GM18498 (cell line): ENCODE measurements around the gene SMYD3.

Source experiments
- ATAC-seq: cut with Tn5 transposase; IDR thresholded peaks from one replicate; pipeline ENCODE4 v1.9.1; 2021; ENCODE audit warnings: mild to moderate bottlenecking, moderate library complexity; ENCODE audit not compliant: unreplicated experiment

SMYD3 gene

DNA sequence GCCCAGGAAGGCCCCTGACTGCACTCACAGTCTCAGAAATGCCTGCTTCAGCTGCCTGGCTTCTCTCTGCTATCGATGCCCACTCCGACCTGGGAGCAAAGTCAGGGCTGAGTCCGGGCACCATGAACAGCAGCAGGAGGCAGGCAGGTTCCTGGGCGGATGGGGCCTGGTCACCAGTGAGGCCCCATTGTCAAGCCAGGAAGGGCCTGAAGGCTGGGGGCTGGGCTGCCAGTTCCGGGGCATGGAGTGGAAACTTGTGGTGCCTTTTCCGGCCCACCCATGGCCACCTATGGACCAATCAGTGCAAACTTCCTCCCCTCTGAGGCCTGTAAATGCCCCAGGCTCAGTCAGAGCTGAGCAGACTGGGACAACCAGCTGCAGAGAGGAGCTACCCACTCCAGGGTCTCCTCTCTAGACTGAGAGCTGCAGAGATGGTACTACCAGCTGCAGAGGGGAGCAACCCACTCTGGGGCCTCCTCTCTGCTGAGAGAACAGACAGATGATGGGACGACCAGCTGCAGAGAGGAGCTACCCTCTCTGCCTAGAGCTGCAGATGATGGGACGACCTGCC lies 286.5 kb downstream of the SMYD3 start:
- ATAC-seq = no peak

DNA sequence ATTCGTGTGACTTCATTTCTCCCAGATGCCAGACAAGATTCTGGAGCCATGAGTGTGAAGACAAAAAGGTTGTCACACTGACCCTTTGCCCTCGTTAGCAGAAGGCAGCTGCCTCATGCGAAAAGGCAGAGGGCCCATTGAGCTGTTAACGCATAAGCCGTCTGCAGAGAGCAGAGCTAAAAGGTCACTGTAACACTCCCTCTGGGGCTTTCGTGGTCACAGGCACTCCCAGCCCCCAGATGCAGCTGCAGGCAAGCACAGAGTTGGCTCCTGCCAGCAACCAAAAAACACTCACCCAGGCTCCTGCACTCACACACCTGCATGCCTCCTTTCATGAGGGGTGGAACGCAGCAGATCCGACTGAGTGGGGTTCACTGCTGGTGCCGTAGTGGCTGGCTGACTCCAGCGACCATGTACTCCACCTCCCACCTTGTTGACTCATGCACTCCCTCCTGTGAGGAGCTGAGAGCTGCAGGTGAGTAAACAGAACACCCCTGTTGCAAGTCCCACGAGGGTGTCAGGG lies 287.5 kb downstream of the SMYD3 start:
- ATAC-seq = peak; percentile 28

DNA sequence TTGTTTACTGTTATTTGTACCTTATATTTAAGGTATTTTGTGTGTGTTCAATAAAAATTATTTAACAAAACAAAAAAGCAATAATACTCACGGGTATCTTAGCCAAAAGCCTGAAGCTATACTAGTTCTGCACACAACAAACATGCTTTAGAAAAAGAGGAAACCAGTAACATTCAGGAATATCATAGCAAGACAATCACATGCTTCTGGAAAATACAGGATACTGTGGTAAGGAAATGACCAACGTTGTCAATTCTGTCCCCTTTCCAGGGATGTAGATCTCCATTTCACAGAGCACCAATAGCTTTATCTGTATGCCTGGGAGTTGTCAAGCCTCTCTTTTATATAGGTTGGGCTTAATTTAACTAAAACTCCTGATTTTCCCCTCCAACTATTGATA lies 288.4 kb downstream of the SMYD3 start:
- ATAC-seq = no peak

DNA sequence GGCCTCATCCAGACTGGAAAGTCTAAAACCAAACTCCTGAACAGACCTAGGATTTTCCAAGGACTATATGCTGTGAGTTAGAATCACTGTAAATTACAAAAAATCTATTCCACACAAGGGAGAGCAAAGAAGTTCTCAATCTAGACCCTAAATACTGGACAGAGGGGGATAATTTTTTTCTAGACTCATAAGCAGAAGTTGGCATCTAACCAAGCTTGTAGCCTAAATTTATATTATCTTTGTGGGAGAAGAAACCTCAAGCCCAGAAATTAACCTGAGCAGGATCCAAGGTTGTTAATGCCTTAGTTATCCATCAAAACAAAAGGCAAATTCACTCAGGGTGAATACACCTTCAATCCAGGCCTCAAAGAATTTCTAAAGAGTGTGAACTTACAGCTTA lies 290.2 kb downstream of the SMYD3 start:
- no peak for ATAC-seq

DNA sequence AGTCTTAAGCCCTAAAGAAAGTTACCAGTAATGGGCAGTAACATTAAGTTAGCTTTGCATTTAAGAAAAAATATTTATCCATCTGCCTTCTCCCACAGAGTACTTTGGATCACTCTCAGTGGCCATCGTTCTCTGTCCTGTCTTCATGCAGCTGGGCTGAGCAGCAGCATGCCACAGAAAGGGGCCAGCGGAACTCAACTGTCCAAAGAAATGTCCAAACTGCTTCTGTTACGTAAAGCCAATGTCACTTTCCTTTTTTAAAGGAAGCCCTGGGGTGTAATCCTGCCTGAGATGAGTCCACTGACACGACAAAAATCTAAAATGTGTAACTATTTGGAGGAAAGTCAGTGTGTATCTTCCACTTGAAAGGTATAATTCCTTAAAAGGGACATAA lies 291.6 kb downstream of the SMYD3 start:
- ATAC-seq = no peak

DNA sequence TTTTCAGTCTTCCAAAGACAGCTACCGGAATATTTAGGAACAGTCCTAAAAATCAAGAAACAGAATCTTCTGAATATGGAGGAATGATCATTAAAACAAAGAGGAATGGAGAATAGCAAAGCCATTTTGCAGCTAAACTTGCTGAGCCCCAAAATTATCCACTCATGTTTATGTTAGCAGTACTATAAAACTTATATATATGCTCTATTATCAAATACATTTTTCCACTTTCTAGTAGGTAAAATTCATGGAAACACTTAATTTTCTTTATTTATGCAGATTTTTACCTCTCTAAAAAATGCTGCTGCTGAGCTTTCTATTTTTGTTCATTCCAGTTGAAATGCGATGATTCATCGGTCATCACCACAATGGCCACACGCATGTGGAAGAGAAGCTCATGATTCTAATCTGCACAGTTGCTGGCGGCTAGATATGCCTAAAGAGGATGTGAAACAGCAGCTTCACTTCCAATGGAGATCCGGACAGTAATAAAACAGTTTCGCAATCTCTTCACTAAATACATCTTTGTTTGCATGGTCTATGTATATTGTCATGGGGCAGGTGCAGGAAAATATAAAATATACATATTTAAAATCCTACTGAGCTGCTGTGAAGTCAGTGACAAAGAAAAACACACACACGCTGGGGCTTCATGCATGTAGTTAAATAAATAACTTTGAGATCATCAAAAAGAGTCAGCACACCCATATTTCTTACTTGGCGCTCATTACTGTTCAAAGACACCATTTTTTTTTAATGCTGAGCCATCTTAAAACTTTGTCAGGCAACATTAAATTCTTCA lies 292.2 kb downstream of the SMYD3 start:
- ATAC-seq = peak; percentile 99

DNA sequence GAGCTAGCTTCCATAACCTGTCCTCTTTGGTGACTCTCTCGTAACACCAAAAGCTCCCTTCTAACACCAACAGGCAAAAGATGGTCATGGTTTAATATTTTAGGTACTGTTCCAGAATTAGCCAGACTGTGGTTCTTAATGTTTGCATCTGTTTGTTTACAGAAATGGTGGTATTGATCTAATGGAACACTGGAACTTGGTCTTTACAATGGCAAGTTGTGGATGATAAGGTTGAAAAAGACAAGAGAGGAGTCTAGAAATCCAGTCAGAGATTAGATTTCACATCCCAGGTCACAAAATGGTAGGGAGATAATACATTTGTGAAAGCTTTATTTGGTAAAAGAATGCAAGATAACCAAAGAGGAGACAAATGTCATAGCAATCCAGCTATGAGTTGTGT lies 293.1 kb downstream of the SMYD3 start:
- ATAC-seq = no peak

DNA sequence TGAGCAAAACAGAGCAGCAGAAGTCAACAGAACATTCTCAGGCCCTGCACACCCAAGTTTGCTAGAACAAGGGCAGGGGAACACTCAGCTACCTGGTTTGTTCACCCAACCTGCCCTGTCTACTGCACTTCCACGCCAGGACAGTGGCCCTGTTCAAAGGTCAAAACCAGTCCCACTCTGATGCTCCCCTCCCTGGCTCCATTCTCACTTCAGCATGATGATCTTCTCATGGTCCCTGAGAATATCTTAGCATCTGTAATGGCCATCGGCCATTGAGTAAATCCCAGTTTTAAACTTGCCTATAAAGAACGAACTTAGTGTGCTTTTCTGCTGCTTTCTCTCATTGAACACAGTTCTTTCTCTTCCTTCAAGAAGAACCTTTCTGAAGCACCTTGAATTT lies 293.6 kb downstream of the SMYD3 start:
- no peak for ATAC-seq

DNA sequence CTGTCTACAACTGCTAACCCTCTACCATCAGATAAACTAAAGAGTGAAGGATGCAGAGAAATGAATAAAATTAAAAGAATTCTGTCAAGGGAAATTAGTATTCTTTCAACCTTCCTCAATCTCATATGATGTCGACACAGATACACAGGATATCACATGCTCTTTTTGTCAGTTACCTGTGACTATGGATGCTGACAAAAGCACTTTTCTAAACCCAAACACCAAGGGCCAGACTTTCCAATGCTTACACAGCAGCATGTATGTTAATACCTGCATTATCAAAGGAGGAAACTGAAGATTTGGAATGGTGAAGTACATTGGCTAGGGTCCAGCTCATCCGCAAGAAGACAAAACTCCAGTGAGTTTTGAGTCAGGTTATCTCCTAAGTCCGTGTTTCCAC lies 294.0 kb downstream of the SMYD3 start:
- no peak for ATAC-seq

DNA sequence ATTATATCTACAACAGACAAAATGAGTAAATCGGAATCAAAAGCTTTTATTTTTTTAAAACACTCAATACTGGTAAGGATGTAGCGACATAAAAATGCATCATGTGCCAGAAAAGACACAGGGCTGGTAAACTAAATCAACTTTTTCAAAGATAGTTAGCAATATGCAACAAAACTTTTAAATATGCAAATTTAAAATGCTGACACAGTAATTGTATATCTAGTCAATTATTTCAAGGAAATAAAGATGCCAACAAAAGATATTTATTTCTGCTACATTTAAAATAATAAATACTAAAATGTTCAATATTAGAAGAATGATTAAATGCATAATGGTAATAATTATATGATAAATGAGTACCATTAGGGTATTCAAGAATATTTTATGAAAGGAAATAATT lies 295.1 kb downstream of the SMYD3 start:
- no peak for ATAC-seq

DNA sequence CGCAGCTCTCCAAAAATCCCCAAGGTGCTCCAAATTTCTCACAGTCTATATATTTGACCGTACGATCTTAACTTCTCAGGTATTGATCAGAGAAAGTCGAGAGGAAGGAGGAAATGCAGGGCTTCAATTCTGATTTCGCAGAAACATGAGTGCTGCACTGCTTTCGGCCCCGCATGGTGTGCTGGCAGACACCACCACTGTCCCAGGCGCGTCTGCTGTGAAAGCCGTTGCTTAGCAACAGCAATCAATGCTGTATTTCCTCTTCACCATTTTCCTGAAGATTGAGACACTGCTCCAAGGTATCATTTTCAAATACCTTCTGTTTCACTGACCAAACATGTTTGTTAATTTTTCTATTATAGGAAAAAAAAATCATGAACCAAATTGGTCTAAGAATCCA lies 296.3 kb downstream of the SMYD3 start:
- no peak for ATAC-seq

DNA sequence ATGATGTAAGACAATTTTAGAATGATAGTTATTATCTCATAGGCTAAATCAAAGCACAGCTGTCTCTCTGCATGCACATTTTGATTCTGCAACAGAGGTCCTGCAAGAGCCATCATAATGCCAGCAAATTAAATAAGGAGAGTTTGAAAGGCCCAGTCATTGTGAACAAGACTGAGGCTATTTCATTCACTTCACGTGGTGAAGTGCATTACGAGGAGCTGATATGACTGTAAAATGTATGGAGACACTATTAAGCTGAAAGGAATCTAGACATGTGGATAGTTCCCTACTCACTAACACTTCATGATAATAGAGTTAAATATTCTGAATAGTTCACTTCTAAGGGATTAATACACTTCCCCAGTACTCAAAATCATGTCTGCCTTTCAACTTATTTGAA lies 299.0 kb downstream of the SMYD3 start:
- ATAC-seq = no peak

DNA sequence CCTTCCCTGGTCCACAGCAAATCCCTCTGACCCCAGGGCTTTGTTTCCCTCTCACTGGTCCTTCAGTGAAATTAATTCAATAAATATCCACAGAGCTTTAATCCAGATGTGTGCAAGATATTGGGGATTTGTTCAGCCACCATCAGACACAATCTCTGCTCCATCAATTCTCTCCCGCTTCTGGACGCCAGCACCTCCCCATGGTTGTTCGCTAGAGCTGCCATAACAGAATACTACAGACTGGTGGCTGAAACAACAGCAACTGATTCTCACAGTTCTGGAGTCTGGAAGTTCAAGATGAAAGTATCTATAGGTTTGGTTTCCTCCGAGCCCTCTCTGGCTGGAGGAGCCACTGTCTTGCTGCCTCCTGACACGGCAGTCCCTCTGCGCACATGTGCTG lies 303.9 kb downstream of the SMYD3 start:
- ATAC-seq = no peak

DNA sequence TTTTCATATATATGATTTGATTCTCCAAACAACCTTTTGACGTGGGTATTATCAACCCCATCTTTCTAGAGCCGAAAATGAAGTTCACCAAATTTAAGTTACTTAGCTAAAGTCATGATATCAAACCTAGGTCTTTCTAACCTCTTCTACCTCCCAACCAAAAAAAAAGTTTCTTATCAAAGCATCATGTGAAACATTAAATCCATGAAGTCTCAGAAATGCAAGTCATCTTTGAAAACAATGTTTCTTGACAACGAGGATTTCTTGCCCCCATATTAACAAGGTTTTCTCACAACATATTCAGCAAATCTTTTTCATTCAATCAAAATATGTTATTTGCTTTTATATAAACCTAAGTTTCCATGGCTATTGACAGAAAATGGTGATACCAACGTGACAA lies 306.3 kb downstream of the SMYD3 start:
- ATAC-seq = no peak

DNA sequence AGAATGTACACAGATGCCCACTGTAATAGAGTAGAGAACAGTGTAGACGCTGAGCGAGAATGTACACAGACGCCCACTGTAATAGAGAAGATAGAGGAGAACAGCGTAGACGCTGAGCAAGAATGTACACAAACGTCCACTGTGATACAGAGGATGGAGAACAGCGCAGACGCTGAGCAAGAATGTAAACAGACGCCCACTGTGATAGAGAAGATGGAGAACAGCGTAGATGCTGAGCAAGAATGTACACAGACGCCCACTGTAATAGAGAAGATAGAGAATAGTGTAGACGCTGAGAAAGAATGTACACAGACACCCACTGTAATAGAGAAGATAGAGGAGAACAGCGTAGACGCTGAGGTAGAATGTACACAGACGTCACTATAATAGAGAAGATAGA lies 306.9 kb downstream of the SMYD3 start:
- no peak for ATAC-seq

DNA sequence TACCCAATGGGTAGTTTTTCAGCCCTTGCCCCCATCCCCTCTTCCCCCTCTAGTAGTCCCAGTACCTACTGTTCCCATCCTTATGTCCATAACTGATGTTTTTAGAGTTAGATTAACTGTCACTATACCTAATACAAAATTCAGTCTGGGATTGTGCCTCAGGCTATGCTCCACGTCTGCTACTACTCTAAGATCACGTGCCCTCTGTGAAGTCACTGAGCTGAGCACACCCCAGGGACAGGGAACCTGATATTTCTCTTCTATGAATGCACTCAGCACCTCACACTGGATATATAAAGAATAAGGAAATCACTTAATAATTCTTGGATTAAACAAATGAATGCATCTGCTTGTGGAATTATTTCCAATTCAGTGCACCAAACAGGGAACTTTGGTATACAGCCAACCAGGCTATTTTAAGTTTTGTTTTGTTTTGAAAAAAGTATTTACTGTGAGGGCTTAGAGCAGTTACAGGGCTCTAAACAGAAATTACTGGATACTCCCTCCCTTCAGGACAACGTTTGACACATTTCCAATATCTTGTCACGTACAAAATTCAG lies 307.9 kb downstream of the SMYD3 start:
- ATAC-seq = no peak

DNA sequence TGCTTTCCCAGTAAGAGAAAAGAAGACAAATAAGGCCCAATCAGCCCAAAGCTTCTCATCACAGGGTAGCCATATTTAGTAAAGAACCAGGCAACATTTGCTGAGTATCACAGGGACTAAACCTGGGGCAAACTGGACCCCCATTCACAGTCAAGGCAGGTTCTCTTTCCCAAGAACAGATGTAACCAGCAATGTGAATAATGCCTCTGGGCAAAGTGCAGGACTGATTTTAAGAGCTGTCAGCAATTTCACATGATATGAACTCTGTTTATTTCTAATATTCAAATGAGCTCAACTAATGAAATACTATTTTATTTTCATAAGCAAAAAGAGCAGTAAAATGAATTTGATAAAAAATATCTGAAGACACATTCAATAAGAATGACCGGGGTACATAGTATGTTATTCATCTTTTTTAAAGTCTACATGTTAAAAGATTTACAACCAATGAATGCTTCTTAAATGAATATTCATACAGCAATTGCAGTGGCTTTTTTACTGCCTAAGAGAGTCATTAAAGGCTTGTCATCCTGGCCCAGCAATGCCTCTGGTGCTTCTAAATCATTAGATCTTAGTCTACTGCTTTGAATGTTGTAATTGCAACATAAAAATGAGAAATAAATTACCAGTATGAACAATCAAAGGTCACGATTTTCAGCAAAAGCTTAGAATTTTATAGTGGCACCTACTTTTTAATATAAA lies 308.8 kb downstream of the SMYD3 start:
- ATAC-seq = no peak

DNA sequence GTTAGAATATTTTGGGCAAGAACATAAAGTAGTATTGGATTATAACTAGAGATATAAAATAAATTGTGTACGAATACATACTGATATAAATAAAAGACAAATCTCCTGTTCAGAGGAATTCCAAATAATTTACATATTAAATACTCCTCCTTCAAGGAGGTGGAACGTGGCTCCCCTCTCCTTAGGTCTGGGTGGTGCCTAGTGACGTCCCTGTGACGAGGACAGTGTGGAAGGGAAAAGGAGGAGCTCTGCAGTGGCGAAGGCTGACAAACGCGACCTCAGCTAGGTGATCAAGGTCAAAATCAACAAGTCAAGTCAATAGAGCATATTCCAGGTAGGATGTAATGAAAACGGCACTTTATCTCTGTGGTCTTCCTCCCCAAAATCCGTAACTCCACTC lies 310.0 kb downstream of the SMYD3 start:
- ATAC-seq = no peak

DNA sequence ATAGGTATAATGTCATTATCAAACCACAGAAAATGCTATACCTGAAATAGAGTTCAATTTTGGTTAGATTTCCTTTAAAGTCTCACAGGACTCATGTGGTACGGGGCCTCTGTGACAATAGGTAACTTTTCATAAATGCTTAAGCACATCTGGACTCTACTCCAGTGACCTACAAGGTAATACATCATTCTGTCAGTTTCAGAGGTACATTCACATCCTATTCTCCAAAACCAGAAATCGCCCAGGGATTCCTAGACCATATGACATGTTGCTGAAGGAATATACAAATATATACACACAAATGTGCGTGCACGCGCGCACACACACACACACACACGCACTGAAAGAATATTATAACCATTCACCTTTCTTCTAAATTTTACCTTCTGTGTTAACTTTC lies 311.8 kb downstream of the SMYD3 start:
- no peak for ATAC-seq

DNA sequence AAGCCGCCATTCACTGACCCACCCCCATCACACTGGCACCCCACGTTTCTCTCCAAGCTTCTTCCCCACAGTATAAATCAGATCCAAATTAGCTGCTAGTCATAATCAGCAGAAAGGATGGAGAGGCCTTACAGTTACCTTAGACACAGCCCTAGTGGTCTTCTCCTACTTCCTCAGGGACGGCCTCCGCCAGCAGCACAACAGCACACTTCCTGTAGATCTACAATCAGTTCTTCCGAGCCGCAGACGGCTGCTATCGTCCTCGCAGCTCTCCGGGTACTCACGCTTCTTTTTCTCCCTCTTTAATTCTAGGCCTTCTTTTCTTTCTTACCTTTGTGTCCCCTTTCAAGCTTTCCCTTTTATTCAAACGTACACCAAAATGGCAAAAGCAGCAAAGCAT lies 313.5 kb downstream of the SMYD3 start:
- ATAC-seq = no peak

DNA sequence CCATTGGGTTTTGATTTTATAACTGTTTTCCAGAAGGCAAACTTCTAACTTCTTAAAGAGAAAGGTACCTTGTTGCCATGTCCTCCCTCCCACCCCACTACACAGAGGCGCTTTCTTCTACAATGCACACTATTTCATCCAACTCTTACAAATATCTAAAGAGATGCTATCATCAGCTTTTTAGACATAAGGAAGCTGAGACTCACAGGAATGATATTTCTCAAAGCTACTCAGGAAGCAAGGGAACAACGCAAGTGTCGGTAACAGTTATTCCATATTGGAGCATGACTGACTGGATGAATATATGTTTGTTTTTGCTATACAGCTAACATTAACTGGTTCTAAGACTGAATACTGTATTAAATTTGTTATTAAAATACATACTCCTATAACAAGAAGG lies 318.0 kb downstream of the SMYD3 start:
- ATAC-seq = no peak
